K562 (cell line): Measurements from ENCODE around the gene DNMT3L. TPM values are rescaled to one million over a fixed set of nuclear protein-coding genes. Genes with fewer than 3 reads are reported as not detected.

Experiments
- ATAC-seq: fragments of 200-7000 bp; cut with Tn5 transposase; 3 replicates; pipeline ENCODE4 v1.9.1; 2020; ENCODE audit warnings: moderate library complexity
- BruUV-seq: library from RNA; stranded (reverse); fragments of 400-500 nt; replicated peaks from 2 replicates; lab custom pipeline; 2021; lab: Mats Ljungman, UMichigan
- CTCF ChIA-PET: fragments of 300-600 bp; formaldehyde crosslinking; extraction: SDS; loops from one replicate; lab custom pipeline; 2021; ENCODE audit warnings: low intra/inter-chr PET ratio; lab: Yijun Ruan, JAX
- POLR2A ChIA-PET: fragments of 300-600, 350-650 bp; sonication (Branson Sonifier 250); formaldehyde crosslinking; extraction: SDS; loops from one replicate; lab custom pipeline; 2021; ENCODE audit warnings: antibody characterized with exemption, inconsistent platforms; lab: Yijun Ruan, JAX
- DNase-seq, 4 experiments: peaks; one replicate each; pipeline versions ENCODE4 v3.0.0 to v3.0.0-alpha.2; 2011 to 2018; ENCODE audit warnings: low spot score in 3 of 4, mixed read lengths in 3 of 4; ENCODE audit errors: extremely low read depth in 1 of 4
- FAIRE-seq: peaks from 2 replicates; lab custom pipeline; 2011; peaks lifted over from hg19 to GRCh38; lab: Jason Lieb, UNC
- H2AFZ ChIP-seq: 2 replicates; pipeline ENCODE4 v1.6.0; 2011; ENCODE audit warnings: low read depth, low read length, control low read depth, inconsistent platforms
- H3K27ac ChIP-seq: fragments of 200-600 bp; 3 replicates; pipeline ENCODE4 v1.8.0; 2011; ENCODE audit warnings: low read depth, mild to moderate bottlenecking, control low read depth, inconsistent platforms, low read length, moderate library complexity, mixed read lengths; ENCODE audit errors: extremely low read depth
- H3K27me3 ChIP-seq, 2 experiments: fragments of 300-600 bp in 1 of 2; 2 replicates in 1 of 2; 3 replicates in 1 of 2; pipeline versions ENCODE4 v1.6.0 to v1.8.0; 2011; ENCODE audit warnings: inconsistent platforms in 2 of 2, low read length in 2 of 2, mild to moderate bottlenecking in 1 of 2, mixed read lengths in 1 of 2, moderate library complexity in 1 of 2; ENCODE audit not compliant: control insufficient read depth in 2 of 2, insufficient read depth in 2 of 2
- H3K36me3 ChIP-seq: fragments of 300-600 bp; 3 replicates; pipeline ENCODE4 v1.8.0; 2011; ENCODE audit warnings: mild to moderate bottlenecking, low read length, inconsistent platforms; ENCODE audit not compliant: control insufficient read depth, insufficient read depth
- H3K4me1 ChIP-seq, 2 experiments: fragments of 200-600 bp in 1 of 2; replicated peaks in 1 of 2; 2 replicates in 1 of 2; 3 replicates in 1 of 2; pipeline versions ENCODE4 v1.5.1 to v1.8.0; 2011; ENCODE audit warnings: inconsistent platforms in 2 of 2, low read length in 2 of 2, mild to moderate bottlenecking in 1 of 2, mixed read lengths in 1 of 2, moderate library complexity in 1 of 2; ENCODE audit not compliant: control insufficient read depth in 2 of 2, insufficient read depth in 2 of 2
- H3K4me2 ChIP-seq: 2 replicates; pipeline ENCODE4 v1.6.1; 2011; ENCODE audit warnings: low read length, control low read depth, inconsistent platforms, mixed read lengths; ENCODE audit not compliant: insufficient read depth
- H3K4me3 ChIP-seq: fragments of 200-600 bp; sonication (generic), shearing (Covaris generic); 2 replicates; pipeline ENCODE4 v1.5.1; 2016; ENCODE audit warnings: control low read depth, inconsistent platforms
- H3K79me2 ChIP-seq: fragments of 200-600 bp; 3 replicates; pipeline ENCODE4 v1.8.0; 2011; ENCODE audit warnings: low read length, inconsistent platforms; ENCODE audit not compliant: control insufficient read depth, insufficient read depth
- H3K9ac ChIP-seq, 2 experiments: 2 replicates each; pipeline versions ENCODE4 v1.6.0 to v1.6.1; 2011; ENCODE audit warnings: low read depth in 2 of 2, low read length in 2 of 2, control low read depth in 1 of 2, inconsistent platforms in 1 of 2, mild to moderate bottlenecking in 1 of 2, mixed read lengths in 1 of 2; ENCODE audit not compliant: insufficient read depth in 1 of 2
- H3K9me1 ChIP-seq: one replicate; pipeline ENCODE4 v1.6.0; 2011; ENCODE audit warnings: inconsistent platforms, mild to moderate bottlenecking, low read length, moderate library complexity; ENCODE audit not compliant: control insufficient read depth, insufficient read depth
- H3K9me3 ChIP-seq: replicated peaks from 2 replicates; pipeline ENCODE4 v1.5.1; 2011; ENCODE audit warnings: low read depth, low read length, inconsistent platforms; ENCODE audit not compliant: control insufficient read depth, insufficient read depth
- H4K20me1 ChIP-seq: replicated peaks from 2 replicates; pipeline ENCODE4 v1.6.1; 2011; ENCODE audit warnings: low read length, inconsistent platforms, mixed read lengths; ENCODE audit not compliant: control insufficient read depth, insufficient read depth
- GABPB2 ChIP-seq: fragments of 250-450 bp; sonication (Bioruptor Pico); conservative IDR thresholded peaks from 2 replicates; pipeline ENCODE4 v1.5.1; 2021; ENCODE audit warnings: mild to moderate bottlenecking
- HMG20A ChIP-seq: fragments of 450-650 bp; formaldehyde crosslinking; conservative IDR thresholded peaks from 2 replicates; pipeline ENCODE4 v1.4.0; 2020; ENCODE audit warnings: mild to moderate bottlenecking, mixed read lengths
- ID3 ChIP-seq, 2 experiments: fragments of 250-450 bp in 1 of 2; fragments of 450-650 bp in 1 of 2; sonication (Bioruptor Pico) in 1 of 2; IDR thresholded peaks; 2 replicates each; pipeline versions ENCODE4 v1.6.1 to v1.8.0; 2016 to 2021; ENCODE audit warnings: mild to moderate bottlenecking in 2 of 2, moderate library complexity in 2 of 2, missing compliant biosample characterization in 1 of 2, missing genetic modification characterization in 1 of 2
- KHSRP ChIP-seq: fragments of 450-650 bp; IDR thresholded peaks from 2 replicates; pipeline ENCODE4 v1.6.1; 2017
- PCBP2 ChIP-seq: fragments of 200-400 bp; formaldehyde crosslinking; IDR thresholded peaks from 2 replicates; pipeline ENCODE4 v1.6.1; 2018; ENCODE audit warnings: low read length, low read depth, mild to moderate bottlenecking, moderate library complexity; ENCODE audit not compliant: poor library complexity, severe bottlenecking
- RFX5 ChIP-seq: IDR thresholded peaks from 2 replicates; pipeline ENCODE4 v1.6.1; 2011; ENCODE audit warnings: low read depth, mild to moderate bottlenecking, improper control_type of control experiment, low read length
- TCF7L2 ChIP-seq: fragments of 150-350 bp; IDR thresholded peaks from 2 replicates; pipeline ENCODE4 v1.6.1; 2016; ENCODE audit warnings: low read depth, mild to moderate bottlenecking, low read length, moderate library complexity
- TEAD1 ChIP-seq, 2 experiments: fragments of 450-650 bp in 1 of 2; sonication (generic) in 1 of 2; formaldehyde crosslinking; IDR thresholded peaks; 2 replicates each; pipeline versions ENCODE4 v1.4.0 to v1.8.0; 2020 to 2022; ENCODE audit warnings: mild to moderate bottlenecking in 2 of 2, missing genetic modification reagents in 1 of 2
- ZNF263 ChIP-seq: sonication (generic); formaldehyde crosslinking; IDR thresholded peaks from 2 replicates; pipeline ENCODE4 v1.8.0; 2022; ENCODE audit warnings: mild to moderate bottlenecking, missing genetic modification reagents, borderline replicate concordance
- ZNF707 ChIP-seq: fragments of 250-450 bp; sonication (Bioruptor Pico); conservative IDR thresholded peaks from 2 replicates; pipeline ENCODE4 v1.8.0; 2022; ENCODE audit warnings: inconsistent platforms, mild to moderate bottlenecking, moderate library complexity
- WGBS: fragments of 100-300 bp; shearing (Covaris generic); methylation state at CpG from one replicate; pipeline ENCODE4 v1.1.6; 2016; ENCODE audit warnings: low coverage, mixed read lengths; ENCODE audit not compliant: insufficient coverage; ENCODE audit errors: missing lambda C conversion rate; 5-methylcytosine and 5-hydroxymethylcytosine counted together
- in situ Hi-C: fragments of 300-500 bp; cut with MboI; formaldehyde crosslinking; loops from 4 replicates; pipeline ENCODE4 v1.15.0; 2018; ENCODE audit warnings: inconsistent platforms, mixed read lengths
- intact Hi-C: fragments of 100-400 bp; cut with micrococcal nuclease; formaldehyde crosslinking; loops from 2 replicates; pipeline ENCODE4 v1.14.2; 2022
- polyA plus RNA-seq, 8 experiments: library from polyadenylated mRNA; depleted of rRNA in 4 of 8; stranded (reverse) in 5 of 8; unstranded in 3 of 8; fragments of >200 nt; fragmentation: Nextera tagmentation in 2 of 8; fragmentation: Illumina TruSeq in 1 of 8; extraction: Ambion mirVana in 2 of 8; extraction: Trizol in 1 of 8; gene quantifications; 2 replicates each; pipeline versions ENCODE4 v1.2.1 to v1.2.3, GENCODE V29; 2011 to 2014; ENCODE audit warnings: inconsistent platforms in 1 of 8, missing spikeins in 1 of 8
- total RNA-seq, 7 experiments: library from RNA; depleted of rRNA in 6 of 7; stranded (reverse); fragments of >200 nt in 6 of 7; fragmentation: Illumina TruSeq in 2 of 7; extraction: Trizol in 2 of 7; gene quantifications; 2 replicates each; pipeline versions ENCODE4 v1.2.1 to v1.2.3, GENCODE V29; 2011 to 2021; ENCODE audit warnings: low replicate concordance in 1 of 7

DNMT3L gene
- total and polyA plus RNA-seq, 9 of the 15 experiments (the other 6 are each of a cell fraction or from before 2014, with no cell fraction given) = 0.08 TPM; not detected in 8

- Histone ChIP-seq H3K9ac (peak overlapping the region in 1 of 2 experiments; percentile 26; a peak in 1 of 4 replicates), H3K9me1 (peaks cover 3% of the 10 kb centered on the region), H3K4me1 (peaks cover 0 to 62% of the 10 kb centered on the region in 2 experiments; a peak in 2 of 5 replicates), H3K4me2 (no peak overlapping the region), H2AFZ (no peak overlapping the region), H3K9me3 (no peaks in the 10 kb centered on the region), H3K36me3 (no peaks in the 10 kb centered on the region), H3K4me3 (no peak overlapping the region), H3K27ac (no peak overlapping the region), H4K20me1 (peaks cover 24% of the 10 kb centered on the region), H3K27me3 (peaks cover 27 to 90% of the 10 kb centered on the region in 2 experiments; a peak in 4 of 5 replicates), H3K79me2 (no peaks in the 10 kb centered on the region)
- no TSS peak for BruUV-seq
- intact Hi-C loops (no loop called here), in situ Hi-C loops (loop anchor here (25.0 kb wide), 1 partner anchor 126 kb away; no protein-coding TSS in a partner anchor)
- no peak for DNase-seq
- CTCF ChIA-PET = no interaction called here
- no peak for ATAC-seq
- POLR2A ChIA-PET = interaction anchor here (0.6 kb wide), 1 partner anchor 12 kb away, joined by 3 read pairs; no protein-coding TSS in a partner anchor
- WGBS = under 1% methylated on average over 23 of the region's 23 CpGs
- FAIRE-seq = no peak
- no peak for TF ChIP-seq HMG20A (CRISPR knock-in tag)
- TF ChIP-seq PCBP2 = no peak
- TF ChIP-seq ID3 (CRISPR knock-in tag; IDR thresholded peaks at IDR 0.05) = no peak
- TF ChIP-seq ID3 (tag; IDR thresholded peaks at IDR 0.05) = no peak
- no peak for TF ChIP-seq RFX5
- no peak for TF ChIP-seq TEAD1 (CRISPR knock-in tag; IDR thresholded peaks at IDR 0.05)
- TF ChIP-seq TCF7L2 = no peak
- TF ChIP-seq ZNF263 (CRISPR knock-in tag) = no peak
- no peak for TF ChIP-seq ZNF707 (CRISPR knock-in tag)
- no peak for TF ChIP-seq GABPB2 (CRISPR knock-in tag)
- no peak for TF ChIP-seq KHSRP
These were observed 26.8 kb upstream of the DNMT3L start for GRCh38 chr21:44288251-44289110.
